RWPE2 (cell line): Measurements from ENCODE around the gene LRBA.

ENCODE experiments used
- ATAC-seq: fragments of 200-7000 bp; cut with Tn5 transposase; 3 replicates; pipeline ENCODE4 v1.9.1; 2021; ENCODE audit warnings: low read depth
- DNase-seq: peaks from one replicate; pipeline ENCODE4 v3.0.0-alpha.2; 2020; ENCODE audit warnings: low spot score
- H3K27ac ChIP-seq: fragments of 450-650 bp; 2 replicates; pipeline ENCODE4 v1.5.1; 2017; ENCODE audit warnings: mild to moderate bottlenecking; ENCODE audit not compliant: poor library complexity, severe bottlenecking
- H3K27me3 ChIP-seq: fragments of 250-450 bp; sonication (Bioruptor Pico); 2 replicates; pipeline ENCODE4 v1.5.1; 2021; ENCODE audit warnings: mild to moderate bottlenecking, moderate library complexity; ENCODE audit not compliant: insufficient read depth, poor library complexity, severe bottlenecking
- H3K36me3 ChIP-seq: fragments of 250-450 bp; sonication (Bioruptor Pico); 2 replicates; pipeline ENCODE4 v1.5.1; 2020; ENCODE audit warnings: low read depth, mild to moderate bottlenecking, moderate library complexity
- H3K4me1 ChIP-seq: fragments of 250-450 bp; sonication (Bioruptor Pico); 2 replicates; pipeline ENCODE4 v1.5.1; 2021; ENCODE audit warnings: mild to moderate bottlenecking, moderate library complexity; ENCODE audit not compliant: insufficient read depth, poor library complexity, severe bottlenecking
- H3K4me3 ChIP-seq: fragments of 250-450 bp; sonication (Bioruptor Pico); 2 replicates; pipeline ENCODE4 v1.5.1; 2021; ENCODE audit warnings: mild to moderate bottlenecking, moderate library complexity; ENCODE audit not compliant: severe bottlenecking
- H3K9me3 ChIP-seq: fragments of 250-450 bp; sonication (Bioruptor Pico); 2 replicates; pipeline ENCODE4 v1.5.1; 2021; ENCODE audit warnings: mild to moderate bottlenecking, moderate library complexity; ENCODE audit not compliant: severe bottlenecking
- TF ChIP-seq, protein P1 (sequence below): fragments of 450-650 bp; IDR thresholded peaks from one replicate; pipeline ENCODE4 v1.5.1; 2017; ENCODE audit warnings: mild to moderate bottlenecking, moderate library complexity; ENCODE audit not compliant: poor library complexity, severe bottlenecking

LRBA gene

DNA sequence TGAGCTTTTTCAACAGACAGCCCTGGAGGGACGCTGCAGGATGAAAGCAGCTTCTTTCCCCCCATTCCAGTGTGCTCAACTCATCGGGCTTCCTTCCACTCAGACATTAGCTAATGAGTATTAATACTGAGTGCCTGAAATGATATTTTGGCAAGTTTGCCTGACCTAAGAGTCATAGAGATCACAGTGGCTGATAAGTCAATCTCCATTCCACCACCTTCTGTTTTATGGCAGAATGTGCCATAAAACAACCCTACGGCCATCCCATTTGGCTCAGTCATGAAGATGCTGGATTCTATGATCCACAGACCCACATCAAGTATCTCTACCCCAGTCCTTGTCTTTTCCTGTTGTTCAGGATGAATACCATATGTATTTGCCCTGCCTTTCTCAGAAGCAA is 481.4 kb downstream of the LRBA start:
- Histone ChIP-seq H3K4me1 (no peaks in the 10 kb centered on the region), H3K9me3 (no peaks in the 10 kb centered on the region), H3K36me3 (no peaks in the 10 kb centered on the region), H3K27ac (no peak overlapping the region), H3K4me3 (no peak overlapping the region), H3K27me3 (no peaks in the 10 kb centered on the region)
- ATAC-seq (no peak), DNase-seq (no peak)
- TF ChIP-seq, protein P1, sequence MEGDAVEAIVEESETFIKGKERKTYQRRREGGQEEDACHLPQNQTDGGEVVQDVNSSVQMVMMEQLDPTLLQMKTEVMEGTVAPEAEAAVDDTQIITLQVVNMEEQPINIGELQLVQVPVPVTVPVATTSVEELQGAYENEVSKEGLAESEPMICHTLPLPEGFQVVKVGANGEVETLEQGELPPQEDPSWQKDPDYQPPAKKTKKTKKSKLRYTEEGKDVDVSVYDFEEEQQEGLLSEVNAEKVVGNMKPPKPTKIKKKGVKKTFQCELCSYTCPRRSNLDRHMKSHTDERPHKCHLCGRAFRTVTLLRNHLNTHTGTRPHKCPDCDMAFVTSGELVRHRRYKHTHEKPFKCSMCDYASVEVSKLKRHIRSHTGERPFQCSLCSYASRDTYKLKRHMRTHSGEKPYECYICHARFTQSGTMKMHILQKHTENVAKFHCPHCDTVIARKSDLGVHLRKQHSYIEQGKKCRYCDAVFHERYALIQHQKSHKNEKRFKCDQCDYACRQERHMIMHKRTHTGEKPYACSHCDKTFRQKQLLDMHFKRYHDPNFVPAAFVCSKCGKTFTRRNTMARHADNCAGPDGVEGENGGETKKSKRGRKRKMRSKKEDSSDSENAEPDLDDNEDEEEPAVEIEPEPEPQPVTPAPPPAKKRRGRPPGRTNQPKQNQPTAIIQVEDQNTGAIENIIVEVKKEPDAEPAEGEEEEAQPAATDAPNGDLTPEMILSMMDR: no peak

DNA sequence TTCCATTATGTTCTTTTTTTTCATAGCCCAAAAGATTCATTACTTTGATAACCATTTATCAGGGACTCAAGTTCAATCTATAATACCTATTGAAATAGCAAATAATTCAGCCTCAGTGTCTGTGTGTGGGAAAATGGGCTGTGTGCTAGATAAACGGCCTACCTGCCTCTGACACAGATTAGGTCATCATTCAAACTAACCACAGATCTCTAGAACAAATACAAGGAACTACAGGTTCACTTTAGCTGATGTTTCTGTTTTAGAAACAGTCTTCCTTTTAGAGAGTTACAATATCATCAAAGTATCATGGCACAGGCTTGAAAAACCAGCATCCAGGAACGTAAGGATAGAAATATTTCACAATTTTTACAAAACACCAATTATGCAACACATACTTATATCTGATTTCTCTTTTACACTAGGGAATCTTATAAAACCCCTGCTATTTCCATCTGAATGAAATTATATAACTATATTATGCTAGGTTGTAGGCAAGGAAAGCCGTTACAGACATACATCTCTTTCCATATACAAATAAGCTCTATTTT is 489.7 kb downstream of the LRBA start:
- no peaks in the 10 kb centered on the region for H3K36me3 ChIP-seq
- no peak overlapping the region for H3K4me3 ChIP-seq
- no peak for DNase-seq
- H3K27ac ChIP-seq: no peak overlapping the region
- H3K4me1 ChIP-seq: no peaks in the 10 kb centered on the region
- TF ChIP-seq, protein P1: no peak
- no peaks in the 10 kb centered on the region for H3K27me3 ChIP-seq
- no peak for ATAC-seq
- no peaks in the 10 kb centered on the region for H3K9me3 ChIP-seq

DNA sequence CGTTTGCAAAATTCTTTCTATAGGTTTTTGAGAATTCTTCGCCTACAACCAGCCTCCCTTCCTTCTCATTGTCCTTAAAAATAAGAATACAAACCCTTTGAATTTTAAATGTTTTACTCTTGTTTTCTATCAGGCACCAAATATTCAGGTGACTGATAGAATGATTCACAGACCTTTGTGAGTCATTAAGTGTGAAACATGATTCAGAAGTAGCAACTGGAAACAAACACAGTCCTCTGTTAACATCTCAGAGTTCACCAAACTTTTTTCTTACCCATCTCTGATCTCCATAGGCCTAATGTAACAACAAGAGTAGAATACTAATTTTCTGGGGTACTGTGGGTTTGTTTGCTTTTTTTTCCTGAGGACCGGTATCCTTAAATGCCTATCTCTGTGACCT is 496.5 kb downstream of the LRBA start:
- Histone ChIP-seq H3K36me3 (0 out of 2 replicates have a peak, but pooled peaks cover 7% of the 10 kb centered on the region), H3K4me1 (peaks cover 16% of the 10 kb centered on the region), H3K4me3 (no peak overlapping the region), H3K27me3 (no peaks in the 10 kb centered on the region), H3K27ac (no peak overlapping the region), H3K9me3 (no peaks in the 10 kb centered on the region)
- DNase-seq (no peak), ATAC-seq (peak; percentile 98)
- TF ChIP-seq, protein P1: no peak

DNA sequence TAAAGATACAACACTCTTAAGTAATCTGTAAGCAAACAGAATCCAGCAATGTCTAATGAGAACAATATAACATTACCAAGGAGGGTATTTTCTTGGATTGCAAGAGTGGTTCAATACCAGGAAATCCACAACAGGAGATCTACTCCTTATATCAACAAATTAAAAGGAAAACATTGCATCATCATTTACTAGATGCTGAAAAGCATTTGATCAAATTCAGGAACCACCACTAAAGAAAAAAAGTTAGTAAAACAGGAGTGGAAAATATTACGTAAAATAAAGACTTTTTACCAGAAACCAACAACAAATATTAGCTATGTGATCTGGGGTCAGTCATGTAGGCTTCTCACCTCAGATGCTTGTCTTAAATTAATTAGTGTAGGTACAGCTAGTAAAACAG is 499.9 kb downstream of the LRBA start:
- Histone ChIP-seq H3K27me3 (no peaks in the 10 kb centered on the region), H3K4me3 (no peak overlapping the region), H3K4me1 (peaks cover 22% of the 10 kb centered on the region), H3K9me3 (no peaks in the 10 kb centered on the region), H3K36me3 (0 out of 2 replicates have a peak, but pooled peaks cover 7% of the 10 kb centered on the region), H3K27ac (no peak overlapping the region)
- TF ChIP-seq, protein P1: no peak
- ATAC-seq: no peak
- DNase-seq: no peak

DNA sequence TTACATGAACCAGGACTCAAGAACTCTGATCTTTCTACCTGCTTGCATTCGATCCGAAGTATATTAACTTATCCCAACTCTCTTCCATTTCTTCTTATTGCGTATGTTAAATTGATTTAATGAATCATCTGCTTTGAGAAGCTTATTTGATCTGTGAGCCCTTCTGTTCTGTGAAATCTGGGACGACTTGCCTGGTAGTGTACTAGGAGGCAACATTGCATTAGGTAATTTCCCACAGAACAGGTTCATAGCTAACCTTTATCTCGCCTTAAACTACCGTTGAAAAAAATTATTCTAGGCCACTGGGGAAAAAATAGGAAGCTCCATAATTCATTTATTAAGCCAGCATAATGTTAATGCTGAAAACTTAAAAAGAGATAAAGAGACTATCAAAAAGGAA is 500.4 kb downstream of the LRBA start:
- Histone ChIP-seq H3K4me3 (no peak overlapping the region), H3K27me3 (no peaks in the 10 kb centered on the region), H3K9me3 (no peaks in the 10 kb centered on the region), H3K36me3 (0 out of 2 replicates have a peak, but pooled peaks cover 7% of the 10 kb centered on the region), H3K4me1 (peaks cover 26% of the 10 kb centered on the region), H3K27ac (no peak overlapping the region)
- DNase-seq (no peak), ATAC-seq (no peak)
- TF ChIP-seq, protein P1: no peak
